Stomach (tissue), 4 donors: ENCODE data around the gene MTCH1.

Experiments used
- CTCF ChIP-seq, 7 experiments: fragments of 450-650 bp in 4 of 7; fragments of 200-600 bp in 3 of 7; sonication (generic) in 3 of 7; IDR thresholded peaks; one replicate each; pipeline ENCODE4 v1.5.1; 2016 to 2019; ENCODE audit warnings: antibody characterized with exemption in 7 of 7, control low read depth in 2 of 7, mild to moderate bottlenecking in 1 of 7
- EP300 ChIP-seq: sonication (generic); formaldehyde crosslinking; IDR thresholded peaks from one replicate; pipeline ENCODE4 v1.6.1; 2017; ENCODE audit warnings: antibody characterized with exemption

DNA sequence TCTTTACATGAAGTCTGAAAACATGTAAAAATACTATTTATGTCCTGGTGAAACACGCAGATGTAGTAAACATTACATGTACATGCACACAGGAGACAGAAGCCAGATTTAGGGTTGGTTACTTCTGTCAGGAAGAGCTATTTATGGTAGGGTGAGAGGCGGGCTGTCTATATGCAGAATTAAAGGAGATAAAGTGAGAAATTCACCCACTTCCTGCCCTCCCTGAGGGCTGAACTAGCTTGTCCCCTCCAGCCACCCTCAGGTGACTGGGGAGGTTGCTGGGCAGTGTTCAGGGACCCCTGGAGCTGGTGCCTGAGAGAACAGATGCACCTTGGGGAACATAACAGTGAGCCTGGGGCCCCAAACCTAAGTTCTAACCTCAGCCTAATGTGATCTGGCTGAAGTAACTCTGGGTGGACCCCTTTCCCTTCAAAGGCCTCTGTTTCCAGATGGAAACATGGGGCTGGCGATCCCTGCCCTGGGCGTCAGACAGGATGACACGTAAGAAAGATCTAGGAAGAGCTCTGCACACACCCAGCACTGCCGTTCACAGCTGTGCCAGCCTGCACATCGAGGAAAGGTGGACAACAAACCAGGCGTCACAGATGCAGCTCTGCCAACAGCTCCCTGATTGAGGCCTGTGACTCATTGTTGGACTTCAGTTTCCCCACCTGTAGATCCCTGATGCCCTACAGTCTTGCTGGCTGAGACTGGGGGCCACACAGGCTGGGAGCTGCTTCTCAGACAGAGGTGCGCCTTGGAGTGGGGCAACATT lies 30.1 kb downstream of the MTCH1 start:
- TF ChIP-seq CTCF (IDR thresholded peaks at IDR 0.05), result no peak
- no peak for TF ChIP-seq EP300
